ENCODE results near the gene PACS2.

The PACS2 gene

GRCh38 chr14:105389534-105389933 is 75.0 kb downstream of the PACS2 start:
- no peak for DNase-seq

GRCh38 chr14:105389976-105390848 is 75.7 kb downstream of the PACS2 start:
- DNase-seq, result no peak

- no peak for DNase-seq
Measured at GRCh38 chr14:105390849-105391500, 76.4 kb downstream of the PACS2 start.

GRCh38 chr14:105391541-105391940 is 77.0 kb downstream of the PACS2 start:
- DNase-seq, result no peak

- peak; percentile 36 for DNase-seq
Measured at GRCh38 chr14:105392131-105393090, 77.9 kb downstream of the PACS2 start.

GRCh38 chr14:105393151-105393550 is 78.6 kb downstream of the PACS2 start:
- DNase-seq, result no peak

GRCh38 chr14:105394714-105395537 is 80.4 kb downstream of the PACS2 start:
- DNase-seq, result peak; percentile 39

- no peak for DNase-seq
Measured at GRCh38 chr14:105395538-105395854, 80.9 kb downstream of the PACS2 start.

GRCh38 chr14:105397350-105397931 is 82.9 kb downstream of the PACS2 start:
- no peak for DNase-seq

- peak; percentile 96 for DNase-seq
Measured at GRCh38 chr14:105398044-105398725, 83.6 kb downstream of the PACS2 start, which contains the start of gene TEX22. TEX22 (plus strand) TSS chr14:105398538; CDS start chr14:105399341, 803 bp downstream.

- no peak for DNase-seq
Measured at GRCh38 chr14:105398726-105399465, 84.3 kb downstream of the PACS2 start.

GRCh38 chr14:105399466-105399775 is 84.9 kb downstream of the PACS2 start:
- no peak for DNase-seq

- no peak for DNase-seq
Measured at GRCh38 chr14:105400016-105400415, 85.5 kb downstream of the PACS2 start.

- no peak for DNase-seq
Measured at GRCh38 chr14:105401699-105402098, 87.2 kb downstream of the PACS2 start.

- DNase-seq, result no peak
Measured at GRCh38 chr14:105408592-105408991, 94.0 kb downstream of the PACS2 start.

GRCh38 chr14:105409364-105409763 is 94.8 kb downstream of the PACS2 start:
- DNase-seq, result no peak

- DNase-seq, result no peak
Measured at GRCh38 chr14:105410642-105411016, 96.1 kb downstream of the PACS2 start.

GRCh38 chr14:105411017-105411941 is 96.7 kb downstream of the PACS2 start:
- DNase-seq, result peak; percentile 65

- DNase-seq, result no peak
Measured at GRCh38 chr14:105411985-105412770, 97.6 kb downstream of the PACS2 start.

Measured in eye (tissue), 1 donor.